ENCODE results near the gene CDHR1.
"Not testable (repeated sequence)": the region's sequence is repeated elsewhere in the genome, so short reads cannot be mapped to it uniquely, and the experiment has no call there.

GRCh38 chr10:84171237-84171636, 23.1 kb upstream of the CDHR1 start:
- not testable (repeated sequence) for TF ChIP-seq CTCF, POLR2A (IDR thresholded peaks at IDR 0.05)

All from breast epithelium (tissue), 3 donors.